Renal cortex interstitium (tissue), 11 donors: ENCODE measurements around the gene SPAG4. TPM values are rescaled to one million over a fixed set of nuclear protein-coding genes. Genes with fewer than 3 reads are reported as not detected.

Source experiments
- DNase-seq, 11 donors: peaks; one replicate each; pipeline ENCODE4 v3.0.0-alpha.2; 2013; ENCODE audit warnings: low read depth in 9 of 11, low spot score in 4 of 11; ENCODE audit errors: extremely low read depth in 1 of 11
- polyA plus RNA-seq, 3 donors: library from polyadenylated mRNA; unstranded; fragments of 120-200 nt; gene quantifications; one replicate each; pipeline ENCODE4 v1.2.1, GENCODE V29; 2013; ENCODE audit not compliant: insufficient read length in 3 of 3

SPAG4 gene
- polyA plus RNA-seq, 3 donors: 3.6 to 8.1 (median 4.9) TPM

- peak in 4 of 11 donors; percentile 25 to 39 (median 33) for DNase-seq
These were observed 2.0 kb downstream of the SPAG4 start for GRCh38 chr20:35617397-35618262.

GRCh38 chr20:35618263-35619131, 2.9 kb downstream of the SPAG4 start:
- DNase-seq: no peak

GRCh38 chr20:35619196-35620095, 3.8 kb downstream of the SPAG4 start:
- peak in 7 of 11 donors; percentile 49 to 75 (median 69) for DNase-seq

GRCh38 chr20:35620818-35621559, 5.4 kb downstream of the SPAG4 start:
- DNase-seq: no peak

DNA sequence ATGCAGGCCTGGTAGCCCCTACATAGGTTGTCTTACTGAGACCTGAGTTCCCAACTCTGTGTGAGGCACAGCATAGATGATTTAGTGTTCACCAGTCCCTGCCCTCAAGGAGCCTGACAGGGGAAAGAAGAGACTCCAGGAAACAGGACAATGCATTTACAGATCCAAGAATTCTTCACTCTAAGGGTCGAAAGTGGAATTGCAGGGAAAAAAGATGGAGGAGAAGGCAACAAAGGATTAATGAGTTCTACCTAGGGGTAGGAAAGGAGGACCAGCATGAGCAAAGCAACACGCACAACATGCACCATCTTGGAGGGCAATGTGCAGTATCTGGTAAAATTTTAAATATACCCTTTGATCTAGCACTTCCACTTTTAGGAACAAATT, 5.9 kb downstream of the SPAG4 start:
- DNase-seq: no peak

DNA sequence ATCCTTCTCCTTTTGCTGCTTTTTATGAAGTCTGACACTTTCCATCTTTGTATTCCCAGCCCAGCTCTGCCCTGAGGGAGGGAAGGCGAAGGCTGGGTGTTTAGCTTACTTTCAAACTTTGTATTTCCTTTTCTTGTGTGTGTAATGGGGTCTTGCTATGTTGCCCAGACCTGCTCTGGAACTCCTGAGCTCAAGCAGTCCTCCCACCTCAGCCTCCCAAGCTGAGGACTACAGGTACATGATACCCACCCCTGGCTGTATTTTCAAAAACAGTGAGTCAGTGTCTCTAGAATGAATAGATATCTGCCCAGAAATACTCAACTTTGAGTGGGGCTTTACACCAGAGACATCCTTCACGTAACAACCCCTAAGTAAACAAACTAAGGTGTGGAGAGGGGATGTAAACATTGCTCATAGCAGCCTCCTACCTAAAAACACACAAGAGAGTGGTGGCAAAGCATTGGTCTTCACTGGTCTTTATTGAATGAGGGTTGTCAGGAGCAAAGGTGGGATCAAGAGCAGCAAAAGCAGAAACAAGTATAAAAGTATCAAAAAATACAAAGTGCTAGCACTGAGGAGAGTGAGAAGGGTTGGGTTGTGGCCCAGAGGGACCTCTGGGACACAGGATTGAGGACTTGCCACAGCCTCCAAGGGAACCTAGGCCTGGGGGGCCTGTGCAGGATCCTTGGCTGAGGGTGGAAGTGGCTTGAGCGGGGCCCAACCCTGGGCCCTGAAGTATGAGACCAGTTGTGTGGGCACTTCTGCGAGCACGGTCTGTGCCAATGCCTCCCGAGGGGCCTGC, 10.2 kb downstream of the SPAG4 start:
- no peak for DNase-seq

- DNase-seq: no peak
These were observed 10.9 kb downstream of the SPAG4 start for GRCh38 chr20:35626386-35627001.

GRCh38 chr20:35627121-35627520, 11.5 kb downstream of the SPAG4 start:
- DNase-seq: no peak

GRCh38 chr20:35629427-35630145, 14.0 kb downstream of the SPAG4 start:
- DNase-seq: no peak

DNA sequence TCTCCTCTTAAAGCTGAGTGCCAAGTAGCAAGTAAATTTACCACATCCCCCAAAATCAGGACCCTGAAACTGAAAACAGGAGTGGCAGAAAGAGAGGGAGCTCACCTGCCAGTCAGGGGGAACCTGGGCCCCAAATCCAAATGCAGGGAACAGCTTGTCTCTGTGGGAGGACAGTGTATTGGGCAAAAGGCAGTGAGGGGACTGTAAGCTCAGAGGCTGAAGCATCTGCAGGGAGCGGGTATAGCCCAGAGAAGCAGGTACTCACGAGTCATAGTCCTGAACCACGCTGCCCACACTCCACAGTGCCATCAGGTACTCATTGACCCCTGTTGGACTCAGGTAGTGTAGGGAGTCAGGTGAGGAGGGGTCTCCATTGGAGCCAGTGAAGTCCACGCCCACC, 15.0 kb downstream of the SPAG4 start:
- no peak for DNase-seq

DNA sequence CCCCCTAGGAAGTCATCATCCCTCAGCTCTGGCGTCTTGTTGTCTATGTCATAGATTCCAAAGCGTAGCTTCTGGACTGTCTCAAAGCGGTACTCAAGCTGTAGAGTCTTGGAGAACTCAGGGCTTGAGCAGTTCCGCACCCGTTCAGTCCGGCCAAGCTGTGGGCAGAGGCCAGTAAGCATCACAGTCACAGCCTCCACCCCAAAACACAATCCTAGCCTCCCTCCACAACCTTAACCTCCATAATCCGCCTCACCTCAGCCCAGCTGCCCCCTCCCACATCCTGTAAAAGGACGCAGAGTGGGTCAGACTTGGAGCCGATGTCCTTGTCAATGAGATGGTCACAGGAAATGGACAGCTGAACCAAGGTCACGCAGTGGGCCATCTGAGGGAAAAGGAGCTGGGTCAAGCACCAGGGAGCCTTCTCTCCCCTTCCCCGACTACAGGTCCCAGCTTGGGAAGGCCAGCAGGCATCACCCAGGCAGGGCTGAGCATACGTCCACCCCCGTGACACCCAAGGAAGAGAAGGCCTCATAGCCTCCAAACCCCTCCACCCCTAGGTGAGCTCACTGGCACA, 17.0 kb downstream of the SPAG4 start:
- DNase-seq: no peak

GRCh38 chr20:35635652-35636051, 20.0 kb downstream of the SPAG4 start:
- no peak for DNase-seq

DNA sequence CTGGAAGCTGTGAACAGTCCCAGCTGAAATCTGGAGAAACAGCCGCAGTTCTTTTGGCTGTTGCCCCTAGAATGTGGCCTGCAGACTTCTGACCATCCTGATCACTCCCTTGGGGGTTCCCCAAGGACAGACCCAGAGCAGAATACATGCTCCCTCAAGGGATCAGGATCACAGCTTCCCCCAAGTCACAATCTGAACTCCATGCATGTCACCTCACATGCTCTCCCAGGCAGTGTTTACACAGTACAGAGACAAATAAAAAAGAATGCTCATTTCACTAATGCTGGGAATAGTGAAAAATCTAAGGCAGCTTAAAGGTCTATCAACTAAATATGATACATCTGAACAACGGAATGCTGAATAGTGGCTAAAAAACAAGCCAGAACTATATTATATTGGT, 20.5 kb downstream of the SPAG4 start:
- no peak for DNase-seq

GRCh38 chr20:35637276-35637675, 21.6 kb downstream of the SPAG4 start:
- no peak for DNase-seq

DNA sequence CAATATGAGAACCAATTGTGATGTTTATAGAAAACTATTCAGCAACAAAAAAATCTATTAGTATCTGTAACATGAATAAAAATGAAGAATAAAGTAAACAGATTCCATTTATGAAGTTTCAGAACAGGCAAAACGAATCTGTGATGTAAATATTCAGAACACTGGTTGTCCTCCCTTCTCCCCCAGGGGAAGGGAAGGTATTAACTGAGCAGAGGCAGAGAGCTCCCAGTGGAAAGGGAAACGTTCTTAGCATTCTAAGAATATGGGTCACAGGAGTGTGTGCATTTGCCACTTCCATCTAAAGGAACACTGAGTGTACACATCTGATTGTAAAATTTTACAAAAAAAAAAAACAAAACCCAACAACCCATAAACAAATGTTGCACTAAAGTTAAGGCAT, 23.1 kb downstream of the SPAG4 start:
- no peak for DNase-seq

DNA sequence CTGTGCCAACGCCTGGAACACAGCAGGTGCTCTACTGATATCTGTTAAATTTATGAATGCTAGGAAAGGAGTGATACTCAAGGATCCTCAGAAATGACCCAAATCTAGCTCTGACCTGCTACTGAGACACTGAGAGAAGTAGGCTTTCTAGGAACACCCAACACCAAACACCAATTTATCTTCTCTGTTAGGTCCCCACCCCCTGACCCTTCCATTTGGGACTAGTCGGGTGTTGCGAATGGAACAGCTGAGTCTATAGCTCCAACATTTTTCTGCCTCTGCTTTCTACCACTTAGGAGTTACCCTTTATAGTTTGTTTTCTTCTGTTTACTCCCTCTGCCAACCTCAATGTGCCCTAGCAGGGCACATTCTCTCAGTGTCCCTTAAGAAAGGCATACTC, 25.1 kb downstream of the SPAG4 start:
- DNase-seq: no peak
